ENCODE measurements around the gene SLC30A1. TPM values are rescaled to one million over a fixed set of nuclear protein-coding genes. Genes with fewer than 3 reads are reported as not detected.

SLC30A1 gene
- total RNA-seq, 4 donors from 2014 or later, result 5.8 to 44.7 (median 34.9) TPM

GRCh38 chr1:211553549-211553948 is 25.4 kb downstream of the SLC30A1 start:
- Histone ChIP-seq H3K4me1 (peaks cover 0 to 7% (median 0%) of the 10 kb centered on the region in 4 donors), H3K27me3 (no peaks in the 10 kb centered on the region), H3K36me3 (no peaks in the 10 kb centered on the region), H3K9me3 (no peaks in the 10 kb centered on the region), H3K4me3 (no peak overlapping the region), H3K27ac (no peak overlapping the region)
- DNase-seq, result no peak
- no peak for TF ChIP-seq CTCF (IDR thresholded peaks at IDR 0.05)
- no peak for TF ChIP-seq POLR2A (IDR thresholded peaks at IDR 0.05)

GRCh38 chr1:211551638-211552460 is 27.1 kb downstream of the SLC30A1 start:
- H3K9me3 ChIP-seq, result no peaks in the 10 kb centered on the region
- no peak overlapping the region for H3K27ac ChIP-seq
- H3K36me3 ChIP-seq, result no peaks in the 10 kb centered on the region
- TF ChIP-seq CTCF (IDR thresholded peaks at IDR 0.05), result no peak
- no peaks in the 10 kb centered on the region for H3K27me3 ChIP-seq
- H3K4me3 ChIP-seq, result no peak overlapping the region
- peaks cover 0 to 10% (median 0%) of the 10 kb centered on the region in 4 donors for H3K4me1 ChIP-seq
- DNase-seq, result peak in 1 of 3 donors; percentile 22

DNA sequence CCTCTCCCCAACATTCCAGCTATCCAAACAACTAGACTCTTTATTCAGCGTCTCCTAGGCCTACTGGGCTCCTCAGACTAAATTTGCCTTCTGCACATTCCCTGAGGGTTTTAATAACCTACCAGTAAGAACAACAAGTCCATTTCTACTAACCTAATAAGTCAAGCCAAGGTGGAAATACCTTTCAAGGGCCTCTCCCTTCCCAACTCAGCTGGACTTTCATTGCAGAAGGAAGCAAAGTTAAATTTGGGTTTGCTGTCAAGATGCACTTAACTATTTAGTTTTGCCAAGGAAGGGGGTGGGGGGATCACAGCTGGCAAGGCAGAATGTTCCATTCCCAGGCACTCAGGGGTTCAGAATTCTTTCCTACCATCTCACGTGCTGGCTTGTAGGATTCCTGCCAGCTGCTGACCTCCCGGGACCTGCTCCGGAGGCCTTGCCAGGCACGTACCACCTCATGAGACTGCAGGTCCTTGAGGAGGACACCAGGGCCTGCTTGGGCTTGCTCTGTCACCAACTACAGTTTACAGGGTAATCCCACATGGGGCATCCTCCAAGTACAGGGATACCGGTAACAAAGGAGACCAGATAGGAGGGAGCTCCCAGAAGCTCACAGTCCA is 29.8 kb downstream of the SLC30A1 start:
- Histone ChIP-seq H3K27me3 (no peaks in the 10 kb centered on the region), H3K9me3 (no peaks in the 10 kb centered on the region), H3K27ac (peak overlapping the region in 1 of 4 donors; percentile 55), H3K4me3 (no peak overlapping the region), H3K36me3 (no peaks in the 10 kb centered on the region), H3K4me1 (peaks cover 0 to 10% (median 0%) of the 10 kb centered on the region in 4 donors)
- TF ChIP-seq CTCF (IDR thresholded peaks at IDR 0.05), result no peak
- no peak for TF ChIP-seq POLR2A (IDR thresholded peaks at IDR 0.05)
- peak in 1 of 3 donors; percentile 24 for DNase-seq

GRCh38 chr1:211548321-211549091 is 30.5 kb downstream of the SLC30A1 start:
- H3K4me1 ChIP-seq, result peaks cover 0 to 10% (median 0%) of the 10 kb centered on the region in 4 donors
- no peaks in the 10 kb centered on the region for H3K9me3 ChIP-seq
- peak overlapping the region in 1 of 4 donors; percentile 55 for H3K27ac ChIP-seq
- H3K36me3 ChIP-seq, result no peaks in the 10 kb centered on the region
- no peak for TF ChIP-seq POLR2A (IDR thresholded peaks at IDR 0.05)
- TF ChIP-seq CTCF (IDR thresholded peaks at IDR 0.05), result no peak
- H3K4me3 ChIP-seq, result no peak overlapping the region
- peak in 2 of 3 donors; percentile 58 to 70 for DNase-seq
- no peaks in the 10 kb centered on the region for H3K27me3 ChIP-seq

GRCh38 chr1:211547710-211548109 is 31.3 kb downstream of the SLC30A1 start:
- H3K9me3 ChIP-seq, result no peaks in the 10 kb centered on the region
- H3K4me1 ChIP-seq, result peaks cover 0 to 10% (median 0%) of the 10 kb centered on the region in 4 donors
- TF ChIP-seq POLR2A (IDR thresholded peaks at IDR 0.05), result no peak
- TF ChIP-seq CTCF (IDR thresholded peaks at IDR 0.05), result no peak
- no peak overlapping the region for H3K4me3 ChIP-seq
- peak in 1 of 3 donors; percentile 11 for DNase-seq
- H3K27me3 ChIP-seq, result no peaks in the 10 kb centered on the region
- H3K27ac ChIP-seq, result no peak overlapping the region
- no peaks in the 10 kb centered on the region for H3K36me3 ChIP-seq

Data from Peyer's patch (tissue), 4 donors.